IPS-NIHi7 (cell line): ENCODE results near the gene RBM8A.

Experiments
- DNase-seq: peaks from one replicate; pipeline ENCODE4 v3.0.0; 2012; ENCODE audit warnings: mixed read lengths; ENCODE audit errors: extremely low spot score

RBM8A gene

GRCh38 chr1:145927063-145927886 is at the start of gene RBM8A:
Gene RBM8A, minus strand, starts transcription at chr1:145927484. Its CDS starts 58 bp downstream, at chr1:145927426.
- peak; percentile 88 for DNase-seq

DNA sequence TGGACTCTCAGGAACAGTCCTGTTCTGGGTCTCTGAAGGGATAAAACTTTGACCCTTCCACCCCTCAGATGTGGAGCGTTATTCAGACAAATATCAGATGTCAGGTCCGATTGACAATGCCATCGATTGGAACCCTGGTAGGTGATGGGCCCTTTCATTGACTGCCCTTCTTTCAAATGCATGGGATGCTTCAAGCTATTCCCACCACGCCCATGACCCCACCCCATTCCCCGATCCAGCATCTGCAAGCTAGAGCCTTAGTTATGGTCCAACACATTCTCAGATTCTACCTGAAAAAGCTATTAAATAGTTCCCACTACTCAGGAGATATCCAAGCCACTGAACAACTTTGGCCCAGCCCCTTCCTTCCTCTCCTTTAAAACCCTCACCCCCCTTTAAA is 49.7 kb upstream of the RBM8A start:
- no peak for DNase-seq

DNA sequence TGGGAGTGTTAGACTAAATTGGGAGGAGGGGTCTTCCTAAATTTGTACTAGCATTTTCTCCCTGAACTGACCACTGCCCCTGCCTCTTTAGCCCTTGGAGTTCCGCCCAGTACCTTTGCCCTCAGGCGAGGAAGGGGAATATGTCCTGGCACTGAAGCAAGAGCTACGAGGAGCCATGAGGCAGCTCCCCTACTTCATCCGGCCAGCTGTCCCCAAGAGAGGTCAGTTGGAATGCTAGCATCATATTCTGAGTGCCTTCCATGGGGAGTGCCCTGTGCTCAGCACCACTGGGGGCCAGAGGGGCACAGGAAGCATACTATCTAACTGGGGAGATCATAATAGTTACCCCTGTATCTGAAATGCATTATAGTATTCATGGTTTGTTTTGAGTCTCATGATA is 47.9 kb upstream of the RBM8A start:
- no peak for DNase-seq

- DNase-seq = no peak
Measured at GRCh38 chr1:145974721-145975120, 47.4 kb upstream of the RBM8A start.

DNA sequence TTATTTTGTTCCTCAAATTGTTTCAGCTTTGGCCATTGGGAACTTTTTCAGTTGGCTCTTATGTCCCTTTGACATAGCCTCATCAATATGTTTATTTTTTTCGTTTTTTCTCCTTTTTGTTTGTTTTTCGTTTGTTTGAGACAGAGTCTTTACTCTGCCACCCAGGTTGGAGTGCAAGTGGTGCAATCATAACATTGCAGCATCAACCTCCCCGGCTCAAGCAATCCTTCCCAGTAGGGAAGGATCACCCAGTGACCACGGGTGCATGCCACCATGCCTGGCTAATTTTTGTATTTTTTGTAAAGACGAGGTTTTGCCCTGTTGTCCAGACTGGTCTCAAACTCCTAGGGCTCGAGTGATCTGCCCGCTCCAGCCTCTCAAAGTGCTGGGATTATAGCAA is 45.3 kb upstream of the RBM8A start:
- no peak for DNase-seq

DNA sequence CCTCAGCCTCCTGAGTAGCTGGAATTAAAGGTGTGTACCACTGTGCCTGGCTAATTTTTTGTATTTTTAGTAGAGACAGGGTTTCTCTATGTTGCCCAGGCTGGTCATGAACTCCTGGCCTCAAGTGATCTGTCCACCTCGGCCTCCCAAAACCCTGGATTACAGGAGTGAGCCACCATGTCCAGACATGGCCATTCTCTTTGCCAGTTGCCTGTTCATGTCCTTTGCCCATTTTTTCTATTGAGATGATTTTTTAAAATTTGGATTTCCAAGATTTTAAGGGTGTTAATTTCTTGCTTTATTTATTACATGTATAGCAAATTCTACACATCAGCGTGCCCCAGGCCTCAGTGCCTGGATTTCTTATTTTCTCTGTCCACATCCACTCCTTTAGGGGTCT is 40.0 kb upstream of the RBM8A start:
- DNase-seq = no peak

- no peak for DNase-seq
Measured at GRCh38 chr1:145965119-145965744, 37.9 kb upstream of the RBM8A start.

- DNase-seq = peak; percentile 89
Measured at GRCh38 chr1:145964328-145965118, 37.2 kb upstream of the RBM8A start, which contains the start of the genes ANKRD34A and POLR3GL. Gene ANKRD34A, minus strand, starts transcription at chr1:145964575. Its CDS starts 2,816 bp downstream, at chr1:145961759. Gene POLR3GL, plus strand, starts transcription at chr1:145964690. Its CDS starts 10,176 bp downstream, at chr1:145974866.

- no peak for DNase-seq
Measured at GRCh38 chr1:145963265-145964019, 36.2 kb upstream of the RBM8A start.

- DNase-seq = no peak
Measured at GRCh38 chr1:145962157-145963102, 35.1 kb upstream of the RBM8A start.

- DNase-seq = no peak
Measured at GRCh38 chr1:145961425-145962156, 34.3 kb upstream of the RBM8A start.

DNA sequence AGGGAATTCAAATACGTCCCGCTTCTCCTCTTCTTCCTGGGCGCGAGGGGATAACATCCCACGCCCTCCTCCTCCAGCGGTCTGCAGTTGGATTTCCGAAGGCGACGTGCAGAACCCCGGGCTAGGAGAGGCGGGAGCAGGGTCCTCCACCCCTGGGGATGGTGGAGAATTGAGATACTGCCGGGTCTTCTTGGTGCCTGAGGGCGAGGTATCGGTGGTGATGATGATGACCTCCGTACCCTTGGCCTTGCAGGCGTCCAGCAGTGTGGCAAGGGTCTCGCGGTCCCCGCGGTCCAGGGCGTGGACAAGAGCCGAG is 33.8 kb upstream of the RBM8A start:
- DNase-seq = no peak

GRCh38 chr1:145960468-145961108 is 33.3 kb upstream of the RBM8A start:
- DNase-seq = peak; percentile 82

- DNase-seq = no peak
Measured at GRCh38 chr1:145959957-145960467, 32.7 kb upstream of the RBM8A start.

- DNase-seq = no peak
Measured at GRCh38 chr1:145959333-145959732, 32.0 kb upstream of the RBM8A start.

DNA sequence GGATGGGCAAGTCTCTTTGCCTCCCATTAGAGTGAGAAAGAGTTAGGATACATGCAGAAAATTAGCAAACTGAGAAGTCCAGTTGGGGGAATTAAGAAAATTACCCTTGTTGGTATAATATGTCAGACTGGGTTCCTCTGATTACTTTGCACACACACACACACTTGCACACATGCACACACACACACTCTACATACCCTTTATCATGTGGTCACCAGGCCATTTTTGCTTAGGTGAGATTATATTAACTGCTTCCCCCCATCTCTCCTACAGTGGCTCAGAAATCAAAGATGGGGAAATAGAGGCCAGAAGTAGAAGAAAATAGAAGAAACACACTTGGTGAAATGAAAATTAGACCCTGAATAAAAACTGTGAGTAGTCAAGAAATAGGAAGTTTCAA is 31.4 kb upstream of the RBM8A start:
- DNase-seq = no peak

DNA sequence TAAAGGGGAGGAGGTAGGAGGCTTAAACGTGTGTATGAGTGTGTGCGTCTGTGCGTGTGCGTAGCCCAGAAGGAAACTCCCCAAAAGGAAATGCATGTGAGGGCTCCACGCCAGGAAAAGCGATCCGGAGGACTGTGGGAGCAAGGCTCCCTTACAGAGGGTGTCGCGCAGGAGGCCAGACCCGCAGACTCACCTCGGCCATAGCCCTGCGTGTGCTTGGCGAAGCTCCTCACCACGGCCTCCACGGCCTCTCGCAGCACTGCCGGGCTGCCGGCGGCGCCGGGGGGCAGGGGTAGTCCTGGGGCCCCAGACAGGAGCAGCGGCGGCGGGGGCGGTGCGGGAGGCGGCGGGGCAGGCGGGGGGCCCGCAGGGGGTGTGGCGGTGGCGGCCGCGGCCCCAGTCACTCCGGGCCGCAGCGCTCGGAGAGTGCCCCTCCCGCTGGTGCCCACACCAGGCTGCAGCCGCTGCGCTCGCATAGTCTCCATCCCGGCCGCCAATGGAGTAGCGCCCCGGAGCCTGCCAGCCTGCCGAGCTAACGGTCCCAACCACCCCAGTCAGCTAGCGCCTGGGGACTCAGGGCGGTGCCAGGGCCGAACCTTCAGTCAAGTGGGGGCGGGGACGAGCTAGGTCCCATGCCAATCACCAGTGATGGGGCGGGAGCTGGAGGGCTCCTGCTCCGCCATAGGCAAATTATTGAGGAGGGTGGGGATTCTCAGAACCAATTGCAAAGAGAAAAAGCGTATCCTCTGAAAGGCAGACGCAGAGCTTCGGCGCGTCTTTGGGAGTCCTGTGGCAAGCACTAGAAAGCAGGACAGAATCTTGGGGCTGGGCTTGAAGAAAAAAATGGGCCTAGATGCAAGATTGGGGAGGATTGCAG is 30.4 kb upstream of the RBM8A start, which contains the start of gene LIX1L:
Gene LIX1L (minus strand): TSS at position 575 of the 877 bp plus-strand sequence. CDS start 90 bp downstream, at position 485.
- peak; percentile 95 for DNase-seq
